WTC11 (cell line): ENCODE measurements around the gene RIC8A. TPM values are rescaled to one million over a fixed set of nuclear protein-coding genes. Genes with fewer than 3 reads are reported as not detected.

ENCODE experiments used
- ATAC-seq: fragments of 200-7000 bp; cut with Tn5 transposase; 2 replicates; pipeline ENCODE4 v1.10.0; 2021; ENCODE audit warnings: mild to moderate bottlenecking, moderate library complexity
- CTCF ChIA-PET: fragments of 300-600 bp; sonication (Branson Sonifier 250); formaldehyde crosslinking; loops from one replicate; lab custom pipeline; 2021; ENCODE audit warnings: antibody characterized with exemption; lab: Charles Lee
- POLR2A ChIA-PET: fragments of 350-600 bp; sonication (Branson Sonifier 250); formaldehyde crosslinking; loops from one replicate; lab custom pipeline; 2021; ENCODE audit warnings: antibody characterized with exemption; lab: Charles Lee
- DNase-seq: peaks from one replicate; pipeline ENCODE4 v3.0.0; 2021; ENCODE audit warnings: low spot score
- H3K27ac Mint-ChIP-seq: 2 replicates; pipeline ENCODE4 v1.8.0; 2021; ENCODE audit warnings: mixed read lengths
- H3K27me3 Mint-ChIP-seq: 2 replicates; pipeline ENCODE4 v1.8.0; 2021; ENCODE audit warnings: low read depth, mild to moderate bottlenecking, moderate library complexity, mixed read lengths
- H3K36me3 Mint-ChIP-seq: 2 replicates; pipeline ENCODE4 v1.8.0; 2021; ENCODE audit warnings: mixed read lengths
- H3K4me1 Mint-ChIP-seq: 2 replicates; pipeline ENCODE4 v1.8.0; 2022; ENCODE audit warnings: mixed read lengths
- H3K4me3 Mint-ChIP-seq: 2 replicates; pipeline ENCODE4 v1.8.0; 2021; ENCODE audit warnings: mild to moderate bottlenecking, moderate library complexity, mixed read lengths
- H3K9me3 Mint-ChIP-seq: 2 replicates; pipeline ENCODE4 v1.8.0; 2021; ENCODE audit warnings: mixed read lengths
- CREB1 ChIP-seq: sonication (generic); formaldehyde crosslinking; IDR thresholded peaks from 2 replicates; pipeline ENCODE4 v1.8.0; 2023; ENCODE audit warnings: mild to moderate bottlenecking, missing genetic modification reagents
- GTF2I ChIP-seq: fragments of 250-450 bp; sonication (Bioruptor Pico); conservative IDR thresholded peaks from 2 replicates; pipeline ENCODE4 v1.4.0; 2021; ENCODE audit warnings: mild to moderate bottlenecking
- MXD4 ChIP-seq: fragments of 250-450 bp; sonication (Bioruptor Pico); IDR thresholded peaks from 2 replicates; pipeline ENCODE4 v1.8.0; 2021; ENCODE audit warnings: mild to moderate bottlenecking, moderate library complexity, borderline replicate concordance
- NFE2L1 ChIP-seq: sonication (generic); formaldehyde crosslinking; IDR thresholded peaks from 2 replicates; pipeline ENCODE4 v1.8.1; 2023; ENCODE audit warnings: missing genetic modification reagents
- PRRX2 ChIP-seq: fragments of 250-450 bp; sonication (Bioruptor Pico); IDR thresholded peaks from 2 replicates; pipeline ENCODE4 v1.8.0; 2021; ENCODE audit warnings: mild to moderate bottlenecking
- SOX15 ChIP-seq: fragments of 250-450 bp; sonication (Bioruptor Pico); IDR thresholded peaks from 2 replicates; pipeline ENCODE4 v1.9.0; 2021; ENCODE audit warnings: mild to moderate bottlenecking
- TP53 ChIP-seq: sonication (generic); formaldehyde crosslinking; IDR thresholded peaks from 2 replicates; pipeline ENCODE4 v1.8.1; 2023; ENCODE audit warnings: mild to moderate bottlenecking, missing genetic modification reagents
- ZNF121 ChIP-seq: sonication (generic); formaldehyde crosslinking; IDR thresholded peaks from 2 replicates; pipeline ENCODE4 v1.8.0; 2023; ENCODE audit warnings: missing genetic modification reagents
- ZNF671 ChIP-seq: fragments of 250-450 bp; sonication (Bioruptor Pico); IDR thresholded peaks from 2 replicates; pipeline ENCODE4 v1.8.0; 2021; ENCODE audit warnings: mild to moderate bottlenecking
- total RNA-seq: library from RNA; stranded (reverse); gene quantifications from 3 replicates; pipeline ENCODE4 v1.2.3, GENCODE V29; 2021
- TF ChIP-seq, protein P1 (sequence below): sonication (generic); formaldehyde crosslinking; IDR thresholded peaks from 2 replicates; pipeline ENCODE4 v1.8.1; 2023; ENCODE audit warnings: mild to moderate bottlenecking, missing genetic modification reagents
- TF ChIP-seq, protein P2 (sequence below): sonication (generic); formaldehyde crosslinking; IDR thresholded peaks from 2 replicates; pipeline ENCODE4 v1.8.1; 2022; ENCODE audit warnings: low read depth, mild to moderate bottlenecking, moderate library complexity, missing genetic modification reagents, borderline replicate concordance
- TF ChIP-seq, protein P3 (sequence below): sonication (generic); formaldehyde crosslinking; IDR thresholded peaks from 2 replicates; pipeline ENCODE4 v1.8.1; 2023; ENCODE audit warnings: mild to moderate bottlenecking, missing genetic modification reagents, moderate library complexity
- TF ChIP-seq, protein P4 (sequence below): sonication (generic); formaldehyde crosslinking; IDR thresholded peaks from 2 replicates; pipeline ENCODE4 v1.8.0; 2022; ENCODE audit warnings: mild to moderate bottlenecking, missing genetic modification reagents
- TF ChIP-seq, protein P5 (sequence below): fragments of 250-450 bp; sonication (Bioruptor Pico); IDR thresholded peaks from 2 replicates; pipeline ENCODE4 v1.9.0; 2021; ENCODE audit warnings: mild to moderate bottlenecking, borderline replicate concordance
- TF ChIP-seq, protein P6 (sequence below): sonication (generic); formaldehyde crosslinking; IDR thresholded peaks from 2 replicates; pipeline ENCODE4 v1.8.1; 2023; ENCODE audit warnings: mild to moderate bottlenecking, missing genetic modification reagents, moderate library complexity

The RIC8A gene
- total RNA-seq, 1 experiment from 2014 or later = 68.3 TPM

DNA sequence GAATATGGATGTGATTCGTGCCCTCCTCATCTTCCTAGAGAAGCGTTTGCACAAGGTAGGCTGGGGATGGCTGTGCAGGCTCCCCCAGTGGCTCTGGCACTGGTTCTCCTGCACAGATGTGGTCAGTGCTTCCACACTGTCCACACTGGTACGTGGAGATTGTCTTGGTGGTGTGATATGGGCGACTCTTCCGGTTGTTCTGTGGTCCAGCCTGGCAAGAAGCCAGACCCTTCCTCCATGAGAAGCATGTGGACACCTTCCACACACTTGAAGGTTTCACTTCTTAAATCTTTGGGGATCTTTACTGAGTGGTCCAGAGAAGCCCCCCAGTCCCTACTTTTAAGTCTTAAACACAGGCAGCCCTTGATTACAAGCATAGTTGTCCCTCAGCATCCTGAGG, 3.8 kb downstream of the RIC8A start (continued):
- TF ChIP-seq, protein P1, sequence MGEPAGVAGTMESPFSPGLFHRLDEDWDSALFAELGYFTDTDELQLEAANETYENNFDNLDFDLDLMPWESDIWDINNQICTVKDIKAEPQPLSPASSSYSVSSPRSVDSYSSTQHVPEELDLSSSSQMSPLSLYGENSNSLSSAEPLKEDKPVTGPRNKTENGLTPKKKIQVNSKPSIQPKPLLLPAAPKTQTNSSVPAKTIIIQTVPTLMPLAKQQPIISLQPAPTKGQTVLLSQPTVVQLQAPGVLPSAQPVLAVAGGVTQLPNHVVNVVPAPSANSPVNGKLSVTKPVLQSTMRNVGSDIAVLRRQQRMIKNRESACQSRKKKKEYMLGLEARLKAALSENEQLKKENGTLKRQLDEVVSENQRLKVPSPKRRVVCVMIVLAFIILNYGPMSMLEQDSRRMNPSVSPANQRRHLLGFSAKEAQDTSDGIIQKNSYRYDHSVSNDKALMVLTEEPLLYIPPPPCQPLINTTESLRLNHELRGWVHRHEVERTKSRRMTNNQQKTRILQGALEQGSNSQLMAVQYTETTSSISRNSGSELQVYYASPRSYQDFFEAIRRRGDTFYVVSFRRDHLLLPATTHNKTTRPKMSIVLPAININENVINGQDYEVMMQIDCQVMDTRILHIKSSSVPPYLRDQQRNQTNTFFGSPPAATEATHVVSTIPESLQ (CRISPR knock-in tag) = no peak
- TF ChIP-seq ZNF671 (CRISPR knock-in tag) (no peak), CREB1 (CRISPR knock-in tag) (no peak), TP53 (CRISPR knock-in tag) (no peak)

DNA sequence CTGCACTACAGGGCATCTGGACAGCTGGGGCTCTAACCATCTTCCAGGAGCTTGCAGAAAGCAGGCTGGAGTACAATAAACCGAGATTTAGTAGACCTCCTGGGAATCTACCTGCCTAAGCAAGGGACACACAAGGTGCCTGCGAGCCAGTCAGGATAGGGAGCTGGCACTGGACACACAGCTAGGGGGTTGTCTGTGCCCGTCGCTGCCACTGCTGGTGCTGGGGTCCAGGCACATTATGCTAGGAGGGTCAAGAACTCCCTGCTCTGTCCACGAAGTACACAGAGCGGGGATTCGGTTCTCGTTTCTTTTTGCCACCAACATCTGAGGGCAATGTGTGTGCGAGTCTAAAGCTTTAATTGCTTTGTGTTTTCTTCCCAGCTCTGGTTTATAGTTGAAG, 4.2 kb downstream of the RIC8A start:
- Mint-ChIP-seq H3K27me3 (no peaks in the 10 kb centered on the region), H3K36me3 (peaks cover 41% of the 10 kb centered on the region), H3K27ac (no peak overlapping the region), H3K9me3 (no peaks in the 10 kb centered on the region), H3K4me3 (no peak overlapping the region), H3K4me1 (0 out of 2 replicates have a peak, but pooled peaks cover 4% of the 10 kb centered on the region)
- ATAC-seq (no peak), DNase-seq (no peak)
- TF ChIP-seq GTF2I (no peak), SOX15 (CRISPR knock-in tag) (no peak)
- TF ChIP-seq, protein P2, sequence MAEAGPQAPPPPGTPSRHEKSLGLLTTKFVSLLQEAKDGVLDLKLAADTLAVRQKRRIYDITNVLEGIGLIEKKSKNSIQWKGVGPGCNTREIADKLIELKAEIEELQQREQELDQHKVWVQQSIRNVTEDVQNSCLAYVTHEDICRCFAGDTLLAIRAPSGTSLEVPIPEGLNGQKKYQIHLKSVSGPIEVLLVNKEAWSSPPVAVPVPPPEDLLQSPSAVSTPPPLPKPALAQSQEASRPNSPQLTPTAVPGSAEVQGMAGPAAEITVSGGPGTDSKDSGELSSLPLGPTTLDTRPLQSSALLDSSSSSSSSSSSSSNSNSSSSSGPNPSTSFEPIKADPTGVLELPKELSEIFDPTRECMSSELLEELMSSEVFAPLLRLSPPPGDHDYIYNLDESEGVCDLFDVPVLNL (CRISPR knock-in tag) = no peak
- POLR2A ChIA-PET = no interaction called here
- CTCF ChIA-PET = interaction anchor here (0.7 to 3.2 kb wide), 2 partner anchors 40 to 95 kb away, joined by 3 to 10 read pairs; no protein-coding TSS in a partner anchor

DNA sequence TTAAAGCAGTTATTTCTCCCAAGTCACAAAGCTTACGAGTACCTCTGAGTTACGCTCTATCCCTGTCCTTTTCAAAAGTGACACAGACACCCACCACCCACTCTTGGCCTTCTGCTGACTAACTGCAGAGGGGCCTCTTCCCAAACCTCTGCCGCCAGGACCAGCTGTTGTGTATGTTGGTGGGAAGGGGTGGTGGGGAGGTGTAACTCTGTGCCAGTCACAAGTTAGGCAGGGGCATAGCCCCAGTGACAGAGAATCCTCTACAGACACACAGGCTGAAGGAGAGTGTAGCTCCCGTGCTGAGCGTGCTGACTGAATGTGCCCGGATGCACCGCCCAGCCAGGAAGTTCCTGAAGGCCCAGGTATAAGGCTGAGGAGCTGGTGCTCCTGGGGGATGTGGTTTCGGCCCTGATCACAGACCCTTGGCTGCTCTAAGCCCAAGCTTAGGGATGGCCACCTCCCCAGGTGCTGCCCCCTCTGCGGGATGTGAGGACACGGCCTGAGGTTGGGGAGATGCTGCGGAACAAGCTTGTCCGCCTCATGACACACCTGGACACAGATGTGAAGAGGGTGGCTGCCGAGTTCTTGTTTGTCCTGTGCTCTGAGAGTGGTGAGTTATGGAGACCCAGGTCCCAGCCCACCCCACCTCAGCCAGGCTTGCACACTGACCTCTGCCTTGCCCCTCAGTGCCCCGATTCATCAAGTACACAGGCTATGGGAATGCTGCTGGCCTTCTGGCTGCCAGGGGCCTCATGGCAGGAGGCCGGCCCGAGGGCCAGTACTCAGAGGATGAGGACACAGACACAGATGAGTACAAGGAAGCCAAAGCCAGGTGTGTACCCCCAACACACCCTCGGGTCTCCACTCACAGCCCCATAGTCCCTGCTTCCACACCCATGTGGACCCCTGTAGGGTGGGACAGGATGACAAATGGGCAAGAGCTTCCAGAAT, 4.9 kb downstream of the RIC8A start:
- CTCF ChIA-PET = interaction anchor here (0.7 to 3.2 kb wide), 2 partner anchors 39 to 94 kb away, joined by 3 to 10 read pairs; no protein-coding TSS in a partner anchor
- POLR2A ChIA-PET = no interaction called here
- no peak for ATAC-seq
- Mint-ChIP-seq H3K36me3 (peaks cover 41% of the 10 kb centered on the region), H3K27ac (no peak overlapping the region), H3K4me1 (0 out of 2 replicates have a peak, but pooled peaks cover 4% of the 10 kb centered on the region), H3K27me3 (no peaks in the 10 kb centered on the region), H3K4me3 (no peak overlapping the region), H3K9me3 (no peaks in the 10 kb centered on the region)
- TF ChIP-seq, protein P3, sequence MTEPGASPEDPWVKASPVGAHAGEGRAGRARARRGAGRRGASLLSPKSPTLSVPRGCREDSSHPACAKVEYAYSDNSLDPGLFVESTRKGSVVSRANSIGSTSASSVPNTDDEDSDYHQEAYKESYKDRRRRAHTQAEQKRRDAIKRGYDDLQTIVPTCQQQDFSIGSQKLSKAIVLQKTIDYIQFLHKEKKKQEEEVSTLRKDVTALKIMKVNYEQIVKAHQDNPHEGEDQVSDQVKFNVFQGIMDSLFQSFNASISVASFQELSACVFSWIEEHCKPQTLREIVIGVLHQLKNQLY (CRISPR knock-in tag) = no peak
- no peak for TF ChIP-seq MXD4 (CRISPR knock-in tag)
- no peak for TF ChIP-seq PRRX2 (CRISPR knock-in tag)
- no peak for TF ChIP-seq NFE2L1 (CRISPR knock-in tag)
- TF ChIP-seq, protein P4, sequence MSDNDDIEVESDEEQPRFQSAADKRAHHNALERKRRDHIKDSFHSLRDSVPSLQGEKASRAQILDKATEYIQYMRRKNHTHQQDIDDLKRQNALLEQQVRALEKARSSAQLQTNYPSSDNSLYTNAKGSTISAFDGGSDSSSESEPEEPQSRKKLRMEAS (CRISPR knock-in tag) = no peak
- TF ChIP-seq, protein P5, sequence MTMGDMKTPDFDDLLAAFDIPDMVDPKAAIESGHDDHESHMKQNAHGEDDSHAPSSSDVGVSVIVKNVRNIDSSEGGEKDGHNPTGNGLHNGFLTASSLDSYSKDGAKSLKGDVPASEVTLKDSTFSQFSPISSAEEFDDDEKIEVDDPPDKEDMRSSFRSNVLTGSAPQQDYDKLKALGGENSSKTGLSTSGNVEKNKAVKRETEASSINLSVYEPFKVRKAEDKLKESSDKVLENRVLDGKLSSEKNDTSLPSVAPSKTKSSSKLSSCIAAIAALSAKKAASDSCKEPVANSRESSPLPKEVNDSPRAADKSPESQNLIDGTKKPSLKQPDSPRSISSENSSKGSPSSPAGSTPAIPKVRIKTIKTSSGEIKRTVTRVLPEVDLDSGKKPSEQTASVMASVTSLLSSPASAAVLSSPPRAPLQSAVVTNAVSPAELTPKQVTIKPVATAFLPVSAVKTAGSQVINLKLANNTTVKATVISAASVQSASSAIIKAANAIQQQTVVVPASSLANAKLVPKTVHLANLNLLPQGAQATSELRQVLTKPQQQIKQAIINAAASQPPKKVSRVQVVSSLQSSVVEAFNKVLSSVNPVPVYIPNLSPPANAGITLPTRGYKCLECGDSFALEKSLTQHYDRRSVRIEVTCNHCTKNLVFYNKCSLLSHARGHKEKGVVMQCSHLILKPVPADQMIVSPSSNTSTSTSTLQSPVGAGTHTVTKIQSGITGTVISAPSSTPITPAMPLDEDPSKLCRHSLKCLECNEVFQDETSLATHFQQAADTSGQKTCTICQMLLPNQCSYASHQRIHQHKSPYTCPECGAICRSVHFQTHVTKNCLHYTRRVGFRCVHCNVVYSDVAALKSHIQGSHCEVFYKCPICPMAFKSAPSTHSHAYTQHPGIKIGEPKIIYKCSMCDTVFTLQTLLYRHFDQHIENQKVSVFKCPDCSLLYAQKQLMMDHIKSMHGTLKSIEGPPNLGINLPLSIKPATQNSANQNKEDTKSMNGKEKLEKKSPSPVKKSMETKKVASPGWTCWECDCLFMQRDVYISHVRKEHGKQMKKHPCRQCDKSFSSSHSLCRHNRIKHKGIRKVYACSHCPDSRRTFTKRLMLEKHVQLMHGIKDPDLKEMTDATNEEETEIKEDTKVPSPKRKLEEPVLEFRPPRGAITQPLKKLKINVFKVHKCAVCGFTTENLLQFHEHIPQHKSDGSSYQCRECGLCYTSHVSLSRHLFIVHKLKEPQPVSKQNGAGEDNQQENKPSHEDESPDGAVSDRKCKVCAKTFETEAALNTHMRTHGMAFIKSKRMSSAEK = no peak
- TF ChIP-seq, protein P6, sequence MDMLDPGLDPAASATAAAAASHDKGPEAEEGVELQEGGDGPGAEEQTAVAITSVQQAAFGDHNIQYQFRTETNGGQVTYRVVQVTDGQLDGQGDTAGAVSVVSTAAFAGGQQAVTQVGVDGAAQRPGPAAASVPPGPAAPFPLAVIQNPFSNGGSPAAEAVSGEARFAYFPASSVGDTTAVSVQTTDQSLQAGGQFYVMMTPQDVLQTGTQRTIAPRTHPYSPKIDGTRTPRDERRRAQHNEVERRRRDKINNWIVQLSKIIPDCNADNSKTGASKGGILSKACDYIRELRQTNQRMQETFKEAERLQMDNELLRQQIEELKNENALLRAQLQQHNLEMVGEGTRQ (CRISPR knock-in tag) = no peak
- TF ChIP-seq ZNF121 (CRISPR knock-in tag) = no peak
- DNase-seq = no peak
